HepG2 (cell line): ENCODE data around the gene PEF1. TPM values are rescaled to one million over a fixed set of nuclear protein-coding genes. Genes with fewer than 3 reads are reported as not detected.
A peak's percentile ranks its signal among the peaks of the same experiment; 100 is the strongest.

Experiments
- BORCS8-MEF2B ChIP-seq: sonication (generic); formaldehyde crosslinking; IDR thresholded peaks from 2 replicates; pipeline ENCODE4 v1.8.0; 2022; ENCODE audit warnings: mild to moderate bottlenecking, missing genetic modification reagents
- CEBPZ ChIP-seq: IDR thresholded peaks from 2 replicates; pipeline ENCODE4 v1.6.1; 2012; ENCODE audit warnings: low read length, improper control_type of control experiment
- CREB3 ChIP-seq: sonication (generic); formaldehyde crosslinking; IDR thresholded peaks from 2 replicates; pipeline ENCODE4 v1.5.0; 2020; ENCODE audit warnings: missing genetic modification reagents
- DPF2 ChIP-seq: sonication (generic); formaldehyde crosslinking; IDR thresholded peaks from 2 replicates; pipeline ENCODE4 v1.4.0; 2020; ENCODE audit warnings: mild to moderate bottlenecking, low read depth, missing genetic modification reagents, borderline replicate concordance
- FOXC1 ChIP-seq: sonication (generic); formaldehyde crosslinking; IDR thresholded peaks from 2 replicates; pipeline ENCODE4 v1.8.0; 2022; ENCODE audit warnings: mild to moderate bottlenecking, missing genetic modification reagents, borderline replicate concordance
- GATAD1 ChIP-seq: IDR thresholded peaks from 2 replicates; pipeline ENCODE4 v1.6.1; 2016; ENCODE audit warnings: missing genetic modification reagents, missing compliant biosample characterization
- HOXA5 ChIP-seq: sonication (generic); formaldehyde crosslinking; IDR thresholded peaks from 2 replicates; pipeline ENCODE4 v1.4.0; 2020; ENCODE audit warnings: missing genetic modification reagents
- KDM4B ChIP-seq: sonication (generic); formaldehyde crosslinking; IDR thresholded peaks from 2 replicates; pipeline ENCODE4 v1.4.0; 2020; ENCODE audit warnings: missing genetic modification reagents
- MEIS1 ChIP-seq: sonication (generic); formaldehyde crosslinking; IDR thresholded peaks from 2 replicates; pipeline ENCODE4 v1.9.0; 2021; ENCODE audit warnings: mild to moderate bottlenecking, missing genetic modification reagents, moderate library complexity, borderline replicate concordance
- MXD4 ChIP-seq: IDR thresholded peaks from 2 replicates; pipeline ENCODE4 v1.6.1; 2016; ENCODE audit warnings: mild to moderate bottlenecking, missing biosample characterization, missing genetic modification reagents
- PLRG1 ChIP-seq: fragments of 450-650 bp; conservative IDR thresholded peaks from 2 replicates; pipeline ENCODE4 v1.6.1; 2016
- PPARG ChIP-seq: conservative IDR thresholded peaks from 2 replicates; pipeline ENCODE4 v1.6.1; 2016; ENCODE audit warnings: missing biosample characterization, missing genetic modification reagents
- RARA ChIP-seq: IDR thresholded peaks from 2 replicates; pipeline ENCODE4 v1.6.1; 2016; ENCODE audit warnings: missing genetic modification reagents, missing compliant biosample characterization
- RORA ChIP-seq: sonication (generic); formaldehyde crosslinking; IDR thresholded peaks from 2 replicates; pipeline ENCODE4 v1.5.0; 2020; ENCODE audit warnings: mild to moderate bottlenecking, missing genetic modification reagents, moderate library complexity
- SMAD1 ChIP-seq: sonication (generic); formaldehyde crosslinking; IDR thresholded peaks from 2 replicates; pipeline ENCODE4 v1.4.0; 2020; ENCODE audit warnings: missing genetic modification reagents, low read depth, mild to moderate bottlenecking, borderline replicate concordance
- SOX13 ChIP-seq, 3 experiments: fragments of 450-650 bp in 1 of 3; sonication (generic) in 1 of 3; formaldehyde crosslinking in 1 of 3; IDR thresholded peaks in 2 of 3; conservative IDR thresholded peaks in 1 of 3; 2 replicates each; pipeline versions ENCODE4 v1.5.0 to v1.6.1; 2016 to 2020; ENCODE audit warnings: antibody characterized with exemption in 1 of 3, mild to moderate bottlenecking in 1 of 3, missing compliant biosample characterization in 1 of 3, missing genetic modification reagents in 1 of 3, moderate library complexity in 1 of 3
- SP2 ChIP-seq: sonication (generic); formaldehyde crosslinking; IDR thresholded peaks from 2 replicates; pipeline ENCODE4 v1.5.1; 2020; ENCODE audit warnings: mild to moderate bottlenecking, missing genetic modification reagents
- WIZ ChIP-seq: sonication (generic); formaldehyde crosslinking; IDR thresholded peaks from 2 replicates; pipeline ENCODE4 v1.5.1; 2020; ENCODE audit warnings: mild to moderate bottlenecking, missing genetic modification reagents
- YEATS2 ChIP-seq: sonication (generic); formaldehyde crosslinking; IDR thresholded peaks from 2 replicates; pipeline ENCODE4 v1.4.0; 2020; ENCODE audit warnings: missing genetic modification reagents, borderline replicate concordance
- ZNF124 ChIP-seq: sonication (generic); formaldehyde crosslinking; IDR thresholded peaks from 2 replicates; pipeline ENCODE4 v1.4.0; 2020; ENCODE audit warnings: missing genetic modification reagents
- ZNF331 ChIP-seq: sonication (generic); formaldehyde crosslinking; IDR thresholded peaks from 2 replicates; pipeline ENCODE4 v1.4.0; 2020; ENCODE audit warnings: missing genetic modification reagents
- polyA plus RNA-seq, 8 experiments: library from polyadenylated mRNA; depleted of rRNA in 3 of 8; stranded (reverse) in 7 of 8; unstranded in 1 of 8; fragments of >200 nt; fragmentation: Illumina TruSeq in 4 of 8; extraction: Trizol in 4 of 8; gene quantifications; 2 replicates each; pipeline versions ENCODE4 v1.2.1 to v1.2.3, GENCODE V29; 2011 to 2016; ENCODE audit warnings: low read depth in 4 of 8, missing spikeins in 1 of 8, mixed read lengths in 1 of 8; ENCODE audit not compliant: insufficient read depth in 1 of 8
- total RNA-seq, 5 experiments: library from RNA; depleted of rRNA; stranded (reverse); fragments of >200 nt; fragmentation: Illumina TruSeq; extraction: Trizol; gene quantifications; 2 replicates each; pipeline ENCODE4 v1.2.3, GENCODE V29; 2016; ENCODE audit warnings: low read depth in 1 of 5
- TF ChIP-seq, protein P1 (sequence below): sonication (generic); formaldehyde crosslinking; IDR thresholded peaks from 2 replicates; pipeline ENCODE4 v1.5.0; 2020; ENCODE audit warnings: mild to moderate bottlenecking, low read depth, missing genetic modification reagents, borderline replicate concordance
- TF ChIP-seq, protein P2 (sequence below): sonication (generic); formaldehyde crosslinking; IDR thresholded peaks from 2 replicates; pipeline ENCODE4 v1.5.0; 2020; ENCODE audit warnings: missing genetic modification reagents
- TF ChIP-seq, protein P3 (sequence below): sonication (generic); formaldehyde crosslinking; IDR thresholded peaks from 2 replicates; pipeline ENCODE4 v1.5.1; 2020; ENCODE audit warnings: missing genetic modification reagents, mild to moderate bottlenecking, borderline replicate concordance

Gene PEF1
- total and polyA plus RNA-seq, 2 of the 13 experiments (the other 11 are each of a cell fraction or from before 2014, with no cell fraction given), result 57.1 to 57.8 TPM

DNA sequence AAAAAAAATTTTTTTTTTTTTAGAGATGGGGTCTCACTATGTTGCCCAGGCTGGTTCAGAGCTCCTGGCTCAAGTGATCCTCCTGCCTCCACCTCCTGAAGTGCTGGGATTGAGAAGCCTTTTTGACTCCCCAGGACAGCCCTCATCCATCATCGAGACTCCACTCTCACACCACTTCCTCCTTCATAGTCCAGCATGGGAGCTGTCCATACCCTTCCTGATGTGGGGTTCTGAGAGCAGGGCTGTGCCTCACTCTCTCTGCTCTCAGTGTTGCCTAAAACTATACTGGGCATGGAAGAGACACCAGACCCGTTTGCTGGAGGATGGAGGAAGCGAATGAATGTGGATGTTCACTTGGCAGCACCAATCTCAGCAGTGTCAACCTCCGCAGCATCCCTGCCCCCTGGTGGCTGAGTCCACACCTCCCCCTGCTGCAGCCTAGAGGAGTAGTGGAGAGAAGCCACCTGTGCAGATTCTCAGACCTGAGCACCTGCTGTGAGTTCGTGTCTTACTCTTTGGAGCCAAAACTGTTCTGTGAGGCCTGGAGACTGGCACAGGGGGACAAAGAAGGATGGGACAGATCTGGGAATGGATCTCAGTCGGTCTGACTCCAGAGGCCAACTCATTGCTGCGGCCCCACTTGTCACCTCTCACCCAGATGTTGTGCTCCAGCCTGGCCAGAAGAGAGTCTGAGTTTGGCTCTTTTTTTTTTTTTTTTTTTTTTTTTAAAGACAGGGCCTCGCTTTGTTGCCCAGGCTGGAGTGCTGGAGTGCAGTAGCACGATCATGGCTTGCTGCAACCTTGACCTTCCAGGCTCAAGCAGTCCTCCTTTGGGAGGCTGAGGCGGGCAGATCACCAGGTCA is 50.7 kb downstream of the PEF1 start (continued):
- TF ChIP-seq BORCS8-MEF2B (CRISPR knock-in tag) (no peak), WIZ (CRISPR knock-in tag) (no peak), SP2 (CRISPR knock-in tag) (no peak), PPARG (CRISPR knock-in tag) (peak; percentile 53; the same call in 1 of the 2 replicates), SMAD1 (CRISPR knock-in tag) (no peak; the same call in 1 of the 2 replicates), KDM4B (no peak), HOXA5 (no peak), PLRG1 (no peak), RORA (CRISPR knock-in tag) (no peak), CREB3 (CRISPR knock-in tag) (no peak), MEIS1 (CRISPR knock-in tag) (no peak), GATAD1 (CRISPR knock-in tag) (no peak), FOXC1 (CRISPR knock-in tag) (0 out of 2 replicates have a peak, but pooled peaks have one; percentile 54), RARA (CRISPR knock-in tag) (no peak), ZNF331 (CRISPR knock-in tag) (no peak), DPF2 (CRISPR knock-in tag) (no peak), ZNF124 (CRISPR knock-in tag) (no peak), MXD4 (CRISPR knock-in tag) (no peak), SOX13 (IDR thresholded peaks at IDR 0.05) (no peak), SOX13 (CRISPR knock-in tag; conservative IDR thresholded peaks at IDR 0.05 in 1 of 2, IDR thresholded peaks at IDR 0.05 in 1 of 2) (no peak), YEATS2 (no peak), CEBPZ (no peak)
- TF ChIP-seq, protein P1, sequence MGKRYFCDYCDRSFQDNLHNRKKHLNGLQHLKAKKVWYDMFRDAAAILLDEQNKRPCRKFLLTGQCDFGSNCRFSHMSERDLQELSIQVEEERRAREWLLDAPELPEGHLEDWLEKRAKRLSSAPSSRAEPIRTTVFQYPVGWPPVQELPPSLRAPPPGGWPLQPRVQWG (CRISPR knock-in tag), result no peak
- TF ChIP-seq, protein P2, sequence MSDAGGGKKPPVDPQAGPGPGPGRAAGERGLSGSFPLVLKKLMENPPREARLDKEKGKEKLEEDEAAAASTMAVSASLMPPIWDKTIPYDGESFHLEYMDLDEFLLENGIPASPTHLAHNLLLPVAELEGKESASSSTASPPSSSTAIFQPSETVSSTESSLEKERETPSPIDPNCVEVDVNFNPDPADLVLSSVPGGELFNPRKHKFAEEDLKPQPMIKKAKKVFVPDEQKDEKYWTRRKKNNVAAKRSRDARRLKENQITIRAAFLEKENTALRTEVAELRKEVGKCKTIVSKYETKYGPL (CRISPR knock-in tag), result no peak
- TF ChIP-seq, protein P3, sequence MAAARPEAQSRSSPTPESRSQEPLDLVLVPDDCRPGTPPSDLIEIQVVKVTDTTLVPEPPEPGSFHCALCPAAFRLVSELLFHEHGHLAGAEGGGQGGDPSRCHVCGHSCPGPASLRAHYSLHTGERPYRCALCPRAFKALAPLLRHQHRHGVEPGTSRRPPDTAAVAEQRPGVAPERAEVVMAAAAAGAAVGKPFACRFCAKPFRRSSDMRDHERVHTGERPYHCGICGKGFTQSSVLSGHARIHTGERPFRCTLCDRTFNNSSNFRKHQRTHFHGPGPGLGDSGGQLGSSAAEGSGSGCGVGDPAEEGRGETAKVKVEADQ (CRISPR knock-in tag), result no peak
